ENCODE data around the gene ADGRD1. TPM values are rescaled to one million over a fixed set of nuclear protein-coding genes. Genes with fewer than 3 reads are reported as not detected.

The ADGRD1 gene
- polyA plus RNA-seq, 1 of the 3 experiments (the other 2 are of a cell fraction) = not detected

DNA sequence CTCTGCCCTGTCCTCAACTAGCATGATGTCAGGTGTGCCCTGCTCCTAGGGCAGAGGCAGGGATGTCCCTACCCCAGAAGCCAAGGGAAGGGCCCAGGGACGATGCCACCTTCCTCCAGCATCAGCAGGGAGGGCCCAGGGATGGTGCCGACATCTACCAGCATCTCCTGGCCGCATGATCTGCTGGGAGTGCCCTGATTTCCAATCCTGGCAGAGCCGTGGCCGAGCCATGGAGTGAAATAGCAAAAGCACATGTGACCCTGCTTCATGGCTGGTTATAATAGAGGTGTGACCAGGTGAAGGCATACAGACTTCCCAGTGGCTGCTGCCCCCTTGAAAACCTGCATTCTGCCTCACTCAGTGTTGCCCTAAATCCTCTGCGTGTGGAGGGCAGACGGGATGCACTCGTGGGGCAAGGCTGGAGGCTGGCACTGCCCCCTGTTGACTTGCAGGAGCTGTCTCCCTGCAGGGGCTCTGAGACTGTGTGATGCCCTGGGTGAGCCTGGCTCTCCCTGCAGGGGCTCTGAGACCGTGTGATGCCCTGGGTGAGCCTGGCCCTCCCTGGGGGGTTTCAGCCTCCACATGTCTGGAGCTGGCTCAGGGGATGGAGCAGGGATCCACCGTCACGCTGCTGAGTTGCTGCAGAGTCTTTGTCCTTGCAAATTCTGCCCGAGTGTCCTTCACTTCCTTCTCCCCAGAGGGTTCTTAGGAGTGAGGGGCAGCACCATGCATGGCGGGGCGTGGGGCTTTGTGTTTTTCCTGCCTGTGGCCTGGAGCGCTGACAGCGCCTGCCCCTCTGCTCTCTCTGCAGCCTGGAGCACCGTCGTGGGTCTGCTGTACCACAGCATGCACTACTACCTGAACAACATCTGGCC lies 51.7 kb downstream of the ADGRD1 start:
- Histone ChIP-seq H4K20me1 (ENCODE audit: insufficient read depth) (no peaks in the 10 kb centered on the region), H3K9ac (no peak overlapping the region), H3F3A (replicated peaks; ENCODE audit: insufficient read depth) (no peaks in the 10 kb centered on the region), H3K79me2 (ENCODE audit: insufficient read depth) (no peaks in the 10 kb centered on the region), H3K27ac (ENCODE audit: low read depth in 2 of 2, low read length in 1 of 2) (no peak overlapping the region), H3K4me2 (no peak overlapping the region), H3K4me3 (ENCODE audit: low read depth in 2 of 2, low read length in 1 of 2) (no peak overlapping the region), H2AFZ (ENCODE audit: low read depth) (no peak overlapping the region), H3K9me2 (no peaks in the 10 kb centered on the region), H3K9me3 (no peaks in the 10 kb centered on the region), H3K36me3 (replicated peaks in 1 of 2; ENCODE audit: control insufficient read depth in 1 of 2, insufficient read depth in 2 of 2, low read length in 1 of 2) (no peaks in the 10 kb centered on the region), H3K27me3 (ENCODE audit: insufficient read depth) (no peaks in the 10 kb centered on the region), H3K4me1 (ENCODE audit: control insufficient read depth in 1 of 2, insufficient read depth in 2 of 2, low read depth in 1 of 2, low read length in 1 of 2) (peaks cover 0 to 42% of the 10 kb centered on the region in 2 experiments; a peak in 2 of 4 replicates)
- CTCF ChIA-PET = interaction anchor here (1.1 to 2.8 kb wide), 2 partner anchors 15 to 99 kb away, joined by 3 to 13 read pairs; no protein-coding TSS in a partner anchor
- POLR2A ChIA-PET = no interaction called here
- DNase-seq = no peak
- TF ChIP-seq FOXM1 (IDR thresholded peaks at IDR 0.05; ENCODE audit: low read depth) = no peak
- WGBS (ENCODE audit: low lambda C conversion rate) = 49% methylated on average over 6 of the region's 18 CpGs

DNA sequence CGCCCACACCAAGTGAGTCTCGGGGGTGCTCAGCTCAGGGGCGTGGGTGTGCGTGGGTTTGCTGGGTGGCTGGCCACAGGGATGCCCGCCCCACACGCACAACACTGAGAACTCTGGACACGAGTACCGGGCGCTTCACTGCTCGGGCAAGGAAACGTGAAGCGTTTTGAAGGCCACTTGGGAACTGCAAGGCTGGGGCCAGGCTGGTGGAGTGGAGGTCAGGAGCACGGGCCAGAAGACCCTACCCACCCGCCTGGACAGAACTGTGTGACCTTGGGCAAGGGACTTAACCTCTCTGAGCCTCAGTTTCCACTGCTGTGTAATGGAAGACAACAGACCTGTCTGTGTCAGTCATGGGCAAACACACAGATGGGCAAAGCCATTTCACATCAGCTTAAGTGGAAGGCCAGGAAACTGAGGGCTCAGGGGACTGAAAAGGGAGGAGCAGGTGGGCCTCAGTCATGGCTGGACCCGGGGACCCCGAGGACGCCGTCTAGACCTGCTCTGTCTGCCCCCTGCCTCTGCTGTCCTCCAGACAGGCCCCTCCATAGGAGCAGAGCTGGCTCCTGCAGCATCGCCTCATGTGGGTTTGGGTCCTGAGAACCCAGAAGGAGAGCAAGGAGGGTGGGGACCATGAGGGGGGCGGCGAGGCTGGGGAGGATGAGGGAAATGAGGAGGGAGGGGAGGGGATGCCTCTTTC lies 52.5 kb downstream of the ADGRD1 start:
- Histone ChIP-seq H3K9me3 (no peaks in the 10 kb centered on the region), H3F3A (replicated peaks; ENCODE audit: insufficient read depth) (no peaks in the 10 kb centered on the region), H3K4me1 (ENCODE audit: control insufficient read depth in 1 of 2, insufficient read depth in 2 of 2, low read depth in 1 of 2, low read length in 1 of 2) (peaks cover 0 to 43% of the 10 kb centered on the region in 2 experiments; a peak in 2 of 4 replicates), H3K27me3 (ENCODE audit: insufficient read depth) (no peaks in the 10 kb centered on the region), H3K9ac (no peak overlapping the region), H2AFZ (ENCODE audit: low read depth) (no peak overlapping the region), H3K79me2 (ENCODE audit: insufficient read depth) (no peaks in the 10 kb centered on the region), H3K27ac (ENCODE audit: low read depth in 2 of 2, low read length in 1 of 2) (peak overlapping the region in 1 of 2 experiments; percentile 86; a peak in 1 of 4 replicates), H3K4me2 (no peak overlapping the region), H3K36me3 (replicated peaks in 1 of 2; ENCODE audit: control insufficient read depth in 1 of 2, insufficient read depth in 2 of 2, low read length in 1 of 2) (no peaks in the 10 kb centered on the region), H4K20me1 (ENCODE audit: insufficient read depth) (no peaks in the 10 kb centered on the region), H3K9me2 (no peaks in the 10 kb centered on the region), H3K4me3 (ENCODE audit: low read depth in 2 of 2, low read length in 1 of 2) (no peak overlapping the region)
- 18% methylated on average over 9 of the region's 21 CpGs for WGBS (ENCODE audit: low lambda C conversion rate)
- DNase-seq = no peak
- ChIA-PET CTCF (interaction anchor here (1.1 to 2.8 kb wide), 3 partner anchors 14 to 98 kb away, joined by 3 to 13 read pairs (median 3); no protein-coding TSS in a partner anchor), POLR2A (no interaction called here)
- TF ChIP-seq EP300 (IDR thresholded peaks at IDR 0.05; ENCODE audit: borderline replicate concordance in 1 of 2, low read depth in 1 of 2, low read length in 1 of 2) (no peak), CHD2 (IDR thresholded peaks at IDR 0.05; ENCODE audit: low read length, partially characterized antibody) (no peak), SMC3 (IDR thresholded peaks at IDR 0.05; ENCODE audit: low read depth, low read length) (no peak)

DNA sequence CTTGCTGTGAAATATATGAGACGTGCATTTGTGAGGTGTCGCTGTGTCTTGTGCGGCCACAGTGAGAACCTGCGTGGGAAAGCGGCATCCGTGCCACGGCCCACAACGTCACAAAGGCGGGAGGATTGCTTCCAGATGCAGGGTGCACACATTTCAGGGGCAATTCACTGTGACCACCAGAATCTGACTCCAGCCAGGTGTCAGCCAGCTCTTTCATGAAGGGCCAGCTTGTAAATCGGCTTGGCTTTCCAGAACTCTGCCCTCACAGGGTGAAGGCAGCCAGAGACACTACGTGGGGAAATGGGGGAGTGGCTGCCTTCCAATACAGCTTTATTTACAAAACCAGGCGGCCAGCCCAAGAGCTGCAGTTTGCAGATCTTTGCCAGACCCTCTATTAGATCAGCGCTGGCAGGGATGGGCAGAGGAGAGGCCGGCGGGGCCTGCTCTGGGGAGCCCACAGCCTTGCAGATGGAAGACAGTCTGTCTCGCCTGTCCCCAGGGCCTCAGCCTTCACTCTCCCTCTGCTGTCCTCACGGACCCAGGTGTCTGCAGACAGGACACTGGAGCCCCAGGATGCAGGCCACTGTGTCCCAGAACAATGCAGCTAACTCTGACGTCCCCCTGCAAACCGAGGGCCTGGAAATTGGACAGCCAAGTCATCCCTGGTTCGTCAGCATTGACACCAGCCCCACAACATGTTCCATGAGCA lies 53.5 kb downstream of the ADGRD1 start:
- Histone ChIP-seq H3K9me3 (no peaks in the 10 kb centered on the region), H4K20me1 (ENCODE audit: insufficient read depth) (no peaks in the 10 kb centered on the region), H2AFZ (ENCODE audit: low read depth) (no peak overlapping the region), H3K4me2 (no peak overlapping the region), H3K9ac (no peak overlapping the region), H3F3A (replicated peaks; ENCODE audit: insufficient read depth) (no peaks in the 10 kb centered on the region), H3K9me2 (no peaks in the 10 kb centered on the region), H3K4me3 (ENCODE audit: low read depth in 2 of 2, low read length in 1 of 2) (no peak overlapping the region), H3K27ac (ENCODE audit: low read depth in 2 of 2, low read length in 1 of 2) (peak overlapping the region in 1 of 2 experiments; percentile 86; a peak in 2 of 4 replicates), H3K4me1 (ENCODE audit: control insufficient read depth in 1 of 2, insufficient read depth in 2 of 2, low read depth in 1 of 2, low read length in 1 of 2) (peaks cover 0 to 46% of the 10 kb centered on the region in 2 experiments; a peak in 2 of 4 replicates), H3K27me3 (ENCODE audit: insufficient read depth) (no peaks in the 10 kb centered on the region), H3K36me3 (replicated peaks in 1 of 2; ENCODE audit: control insufficient read depth in 1 of 2, insufficient read depth in 2 of 2, low read length in 1 of 2) (no peaks in the 10 kb centered on the region), H3K79me2 (ENCODE audit: insufficient read depth) (no peaks in the 10 kb centered on the region)
- WGBS (ENCODE audit: low lambda C conversion rate) = 37% methylated on average over 17 of the region's 20 CpGs
- DNase-seq = peak; percentile 89
- POLR2A ChIA-PET = interaction anchor here (0.6 kb wide), 2 partner anchors 138 to 720 kb away, joined by 3 to 5 read pairs; no protein-coding TSS in a partner anchor
- CTCF ChIA-PET = interaction anchor here (0.6 to 2.8 kb wide), 8 partner anchors 55 to 447 kb away, joined by 3 to 13 read pairs (median 6); no protein-coding TSS in a partner anchor
- peak; percentile 83; the same call in 1 of the 2 replicates for TF ChIP-seq RCOR1 (IDR thresholded peaks at IDR 0.05; ENCODE audit: low read length)
- TF ChIP-seq GATA2 (CRISPR knock-in tag; IDR thresholded peaks at IDR 0.05) = no peak; the same call in 1 of the 2 replicates
- TF ChIP-seq FOXM1 (IDR thresholded peaks at IDR 0.05; ENCODE audit: low read depth) = no peak
- TF ChIP-seq, protein P1, sequence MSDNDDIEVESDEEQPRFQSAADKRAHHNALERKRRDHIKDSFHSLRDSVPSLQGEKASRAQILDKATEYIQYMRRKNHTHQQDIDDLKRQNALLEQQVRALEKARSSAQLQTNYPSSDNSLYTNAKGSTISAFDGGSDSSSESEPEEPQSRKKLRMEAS (IDR thresholded peaks at IDR 0.05; ENCODE audit: low read depth) = no peak
- TF ChIP-seq, protein P2, sequence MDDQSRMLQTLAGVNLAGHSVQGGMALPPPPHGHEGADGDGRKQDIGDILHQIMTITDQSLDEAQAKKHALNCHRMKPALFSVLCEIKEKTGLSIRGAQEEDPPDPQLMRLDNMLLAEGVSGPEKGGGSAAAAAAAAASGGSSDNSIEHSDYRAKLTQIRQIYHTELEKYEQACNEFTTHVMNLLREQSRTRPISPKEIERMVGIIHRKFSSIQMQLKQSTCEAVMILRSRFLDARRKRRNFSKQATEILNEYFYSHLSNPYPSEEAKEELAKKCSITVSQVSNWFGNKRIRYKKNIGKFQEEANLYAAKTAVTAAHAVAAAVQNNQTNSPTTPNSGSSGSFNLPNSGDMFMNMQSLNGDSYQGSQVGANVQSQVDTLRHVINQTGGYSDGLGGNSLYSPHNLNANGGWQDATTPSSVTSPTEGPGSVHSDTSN (IDR thresholded peaks at IDR 0.05) = no peak
- TF ChIP-seq, protein P3, sequence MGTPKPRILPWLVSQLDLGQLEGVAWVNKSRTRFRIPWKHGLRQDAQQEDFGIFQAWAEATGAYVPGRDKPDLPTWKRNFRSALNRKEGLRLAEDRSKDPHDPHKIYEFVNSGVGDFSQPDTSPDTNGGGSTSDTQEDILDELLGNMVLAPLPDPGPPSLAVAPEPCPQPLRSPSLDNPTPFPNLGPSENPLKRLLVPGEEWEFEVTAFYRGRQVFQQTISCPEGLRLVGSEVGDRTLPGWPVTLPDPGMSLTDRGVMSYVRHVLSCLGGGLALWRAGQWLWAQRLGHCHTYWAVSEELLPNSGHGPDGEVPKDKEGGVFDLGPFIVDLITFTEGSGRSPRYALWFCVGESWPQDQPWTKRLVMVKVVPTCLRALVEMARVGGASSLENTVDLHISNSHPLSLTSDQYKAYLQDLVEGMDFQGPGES (IDR thresholded peaks at IDR 0.05; ENCODE audit: low read depth, low read length) = no peak
- no peak for TF ChIP-seq TAF1 (IDR thresholded peaks at IDR 0.05; ENCODE audit: borderline replicate concordance, low read depth, low read length)
- no peak for TF ChIP-seq NRF1 (IDR thresholded peaks at IDR 0.05; ENCODE audit: low read depth, low read length)
- peak; percentile 47; the same call in 1 of the 2 replicates for TF ChIP-seq MXI1 (IDR thresholded peaks at IDR 0.05; ENCODE audit: low read depth, low read length)
- no peak for TF ChIP-seq YY1 (IDR thresholded peaks at IDR 0.05; ENCODE audit: low read depth)
- no peak for TF ChIP-seq RXRA (IDR thresholded peaks at IDR 0.05; ENCODE audit: borderline replicate concordance, low read depth)
- TF ChIP-seq TEAD4 (IDR thresholded peaks at IDR 0.05; ENCODE audit: borderline replicate concordance, insufficient read depth) = no peak
- no peak for TF ChIP-seq ELF1 (IDR thresholded peaks at IDR 0.05)

All from SK-N-SH (cell line).